Measurements from ENCODE around the gene JPH2. TPM values are rescaled to one million over a fixed set of nuclear protein-coding genes. Genes with fewer than 3 reads are reported as not detected.
A peak's percentile ranks its signal among the peaks of the same experiment; 100 is the strongest.

JPH2 gene
- total and polyA plus RNA-seq, 2 of the 4 experiments (the other 2 are of a cell fraction): 0.44 to 0.54 TPM

- Histone ChIP-seq H3K4ac (ENCODE audit: low read depth, low read length) (no peak overlapping the region), H2BK15ac (ENCODE audit: low read depth, low read length) (0 out of 3 replicates have a peak overlapping the region, but pooled peaks have one; percentile 10), H3K14ac (replicated peaks; ENCODE audit: low read depth, low read length) (0 out of 2 replicates have a peak overlapping the region, but pooled peaks have one; percentile 48), H4K5ac (ENCODE audit: low read depth, low read length) (no peak overlapping the region), H4K8ac (ENCODE audit: low read depth in 2 of 2, low read length in 2 of 2) (no peak overlapping the region), H3K9me3 (ENCODE audit: control insufficient read depth, insufficient read depth, low read length) (no peaks in the 10 kb centered on the region), H3K27me3 (ENCODE audit: control insufficient read depth, insufficient read depth, low read length) (no peaks in the 10 kb centered on the region), H3K79me1 (ENCODE audit: low read depth in 1 of 2, low read length in 2 of 2) (no peaks in the 10 kb centered on the region), H3K9ac (ENCODE audit: low read depth, low read length) (no peak overlapping the region), H3K9me1 (ENCODE audit: insufficient read depth, low read length) (peaks cover 12% of the 10 kb centered on the region), H3K4me1 (ENCODE audit: control insufficient read depth, insufficient read depth, low read length) (peaks cover 15% of the 10 kb centered on the region), H2AK5ac (ENCODE audit: low read depth, low read length) (no peak overlapping the region), H3K56ac (ENCODE audit: extremely low read depth, insufficient read depth, low read length) (no peak overlapping the region), H2BK5ac (ENCODE audit: low read depth, low read length, poor library complexity, severe bottlenecking) (no peak overlapping the region), H3K18ac (ENCODE audit: low read depth, low read length) (no peak overlapping the region), H3K4me3 (ENCODE audit: insufficient read depth, low read depth, low read length) (no peak overlapping the region), H4K91ac (ENCODE audit: insufficient read depth, low read depth, low read length) (no peak overlapping the region), H3K36me3 (ENCODE audit: control insufficient read depth, insufficient read depth, low read length) (no peaks in the 10 kb centered on the region), H2AK9ac (replicated peaks; ENCODE audit: low read depth, low read length, poor library complexity) (no peak overlapping the region), H3K23ac (ENCODE audit: low read depth, low read length) (no peak overlapping the region), H3K4me2 (ENCODE audit: low read depth, low read length) (no peak overlapping the region), H2BK20ac (ENCODE audit: low read depth, low read length) (no peak overlapping the region), H2BK120ac (ENCODE audit: low read depth, low read length) (peak overlapping the region; percentile 32; the same call in 1 of the 2 replicates), H2AFZ (replicated peaks; ENCODE audit: low read length, poor library complexity) (no peak overlapping the region), H3K27ac (ENCODE audit: insufficient read depth, low read length) (no peak overlapping the region), H4K20me1 (ENCODE audit: insufficient read depth, low read length) (no peaks in the 10 kb centered on the region)
- ChIA-PET POLR2A (ENCODE audit: unreplicated experiment) (no interaction called here), CTCF (interaction anchor here (0.7 to 0.9 kb wide), 2 partner anchors 286 to 330 kb away, joined by 3 read pairs; no protein-coding TSS in a partner anchor)
- WGBS, 2 experiments (ENCODE audit: extremely low coverage in 2 of 2, insufficient read length in 1 of 2): 100% methylated on average over 3 of the region's 10 CpGs; no CpG with 5 or more reads in 1 of the 2 experiments
- in situ Hi-C loops (cut with MboI; ENCODE audit: low sequenced_read_pairs): no loop called here
- no peak for TF ChIP-seq RCOR1 (IDR thresholded peaks at IDR 0.05; ENCODE audit: insufficient replicate concordance, low read length)
- no peak for TF ChIP-seq MAZ (IDR thresholded peaks at IDR 0.05; ENCODE audit: borderline replicate concordance, low read depth, low read length)
- no peak for TF ChIP-seq ELK1 (IDR thresholded peaks at IDR 0.05; ENCODE audit: borderline replicate concordance, low read depth, low read length)
- TF ChIP-seq NFE2L2 (IDR thresholded peaks at IDR 0.05; ENCODE audit: low read depth, low read length): no peak
- no peak for TF ChIP-seq USF2 (IDR thresholded peaks at IDR 0.05; ENCODE audit: low read depth, low read length)
- no peak for TF ChIP-seq CTCF (conservative IDR thresholded peaks at IDR 0.05; ENCODE audit: low read depth, low read length)
- TF ChIP-seq SMC3 (IDR thresholded peaks at IDR 0.05; ENCODE audit: low read depth, low read length): no peak
- no peak for TF ChIP-seq CHD1 (IDR thresholded peaks at IDR 0.05; ENCODE audit: low read depth, low read length)
- TF ChIP-seq CEBPB (IDR thresholded peaks at IDR 0.05; ENCODE audit: low read depth, low read length): no peak
- no peak for TF ChIP-seq RFX5 (IDR thresholded peaks at IDR 0.05; ENCODE audit: low read depth, low read length)
- no peak for TF ChIP-seq RAD21 (IDR thresholded peaks at IDR 0.05; ENCODE audit: low read length)
- no peak for TF ChIP-seq MXI1 (IDR thresholded peaks at IDR 0.05; ENCODE audit: borderline replicate concordance, low read depth, low read length)
- TF ChIP-seq MAFK (IDR thresholded peaks at IDR 0.05; ENCODE audit: low read depth, low read length): no peak
- TF ChIP-seq FOS (IDR thresholded peaks at IDR 0.05; ENCODE audit: low read depth, low read length): no peak
- no peak for TF ChIP-seq POLR2A (IDR thresholded peaks at IDR 0.05; ENCODE audit: low read depth, low read length)
- no peak for TF ChIP-seq BHLHE40 (IDR thresholded peaks at IDR 0.05; ENCODE audit: low read depth, low read length)
- no peak for ATAC-seq (ENCODE audit: low read depth)
- dilution Hi-C loops (cut with HindIII; ENCODE audit: low sequenced_read_pairs, unreplicated experiment): no loop called here
- DNase-seq: no peak
- intact Hi-C loops (cut with micrococcal nuclease): loop anchor here (10.0 kb wide), 1 partner anchor 134 kb away; no protein-coding TSS in a partner anchor
- BruUV-seq (replicated peaks): no TSS peak
Measured at GRCh38 chr20:44079291-44079690, 107.7 kb downstream of the JPH2 start.
